ENCODE measurements around the gene TMEM213. TPM values are rescaled to one million over a fixed set of nuclear protein-coding genes. Genes with fewer than 3 reads are reported as not detected.

The TMEM213 gene
- total RNA-seq, 4 donors from 2014 or later = 0.25 TPM; not detected in 3

GRCh38 chr7:138835087-138835486, 37.3 kb downstream of the TMEM213 start:
- H3K4me3 ChIP-seq = no peak overlapping the region
- no peak for ATAC-seq
- 80 to 90% methylated on average over 11 of the region's 11 CpGs for WGBS, 2 donors (ENCODE audit: low coverage in 1 of 2)
- H3K36me3 ChIP-seq = peaks cover 0 to 13% of the 10 kb centered on the region in 2 donors
- no peaks in the 10 kb centered on the region for H3K9me3 ChIP-seq
- no peaks in the 10 kb centered on the region for H3K4me1 ChIP-seq
- H3K27me3 ChIP-seq = no peaks in the 10 kb centered on the region
- no peak for TF ChIP-seq POLR2A (IDR thresholded peaks at IDR 0.05)
- H3K27ac ChIP-seq = no peak overlapping the region

GRCh38 chr7:138837627-138838026, 39.8 kb downstream of the TMEM213 start:
- H3K9me3 ChIP-seq = no peaks in the 10 kb centered on the region
- TF ChIP-seq EP300 (IDR thresholded peaks at IDR 0.05) (no peak), CTCF (IDR thresholded peaks at IDR 0.05) (no peak), POLR2A (IDR thresholded peaks at IDR 0.05) (no peak), POLR2AphosphoS5 (IDR thresholded peaks at IDR 0.05) (no peak)
- peaks cover 0 to 13% of the 10 kb centered on the region in 2 donors for H3K36me3 ChIP-seq
- H3K27me3 ChIP-seq = no peaks in the 10 kb centered on the region
- no peaks in the 10 kb centered on the region for H3K4me1 ChIP-seq
- H3K27ac ChIP-seq = no peak overlapping the region
- 42 to 54% methylated on average over 3 of the region's 13 CpGs for WGBS, 2 donors (ENCODE audit: low coverage in 1 of 2)
- H3K4me3 ChIP-seq = peak overlapping the region in 1 of 2 donors; percentile 4
- ATAC-seq = no peak

GRCh38 chr7:138838166-138838565, 40.4 kb downstream of the TMEM213 start:
- 90% methylated on average over 8 of the region's 9 CpGs for WGBS, 2 donors (ENCODE audit: low coverage in 1 of 2)
- Histone ChIP-seq H3K9me3 (no peaks in the 10 kb centered on the region), H3K36me3 (peaks cover 0 to 13% of the 10 kb centered on the region in 2 donors), H3K27me3 (no peaks in the 10 kb centered on the region), H3K27ac (no peak overlapping the region), H3K4me1 (no peaks in the 10 kb centered on the region), H3K4me3 (peak overlapping the region in 1 of 2 donors; percentile 4)
- TF ChIP-seq POLR2A (IDR thresholded peaks at IDR 0.05) = no peak
- no peak for TF ChIP-seq POLR2AphosphoS5 (IDR thresholded peaks at IDR 0.05)
- no peak for TF ChIP-seq EP300 (IDR thresholded peaks at IDR 0.05)
- TF ChIP-seq CTCF (IDR thresholded peaks at IDR 0.05) = no peak
- no peak for ATAC-seq

- no peaks in the 10 kb centered on the region for H3K9me3 ChIP-seq
- H3K4me1 ChIP-seq = no peaks in the 10 kb centered on the region
- H3K27ac ChIP-seq = no peak overlapping the region
- 90 to 97% methylated on average over 2 to 3 of the region's 12 CpGs for WGBS, 2 donors (ENCODE audit: low coverage in 1 of 2)
- H3K4me3 ChIP-seq = no peak overlapping the region
- TF ChIP-seq EP300 (IDR thresholded peaks at IDR 0.05) (no peak), POLR2AphosphoS5 (IDR thresholded peaks at IDR 0.05) (no peak), POLR2A (IDR thresholded peaks at IDR 0.05) (no peak), CTCF (IDR thresholded peaks at IDR 0.05) (no peak)
- no peak for ATAC-seq
- H3K27me3 ChIP-seq = no peaks in the 10 kb centered on the region
- H3K36me3 ChIP-seq = peaks cover 0 to 16% of the 10 kb centered on the region in 2 donors
These were observed 44.3 kb downstream of the TMEM213 start for GRCh38 chr7:138842111-138842510.

- TF ChIP-seq CTCF (IDR thresholded peaks at IDR 0.05) (no peak), POLR2AphosphoS5 (IDR thresholded peaks at IDR 0.05) (no peak), POLR2A (IDR thresholded peaks at IDR 0.05) (no peak), EP300 (IDR thresholded peaks at IDR 0.05) (no peak)
- no peak for ATAC-seq
- WGBS, 2 donors (ENCODE audit: low coverage in 1 of 2) = 88 to 91% methylated on average over 4 to 15 of the region's 20 CpGs
- H3K27me3 ChIP-seq = no peaks in the 10 kb centered on the region
- H3K4me1 ChIP-seq = no peaks in the 10 kb centered on the region
- H3K27ac ChIP-seq = no peak overlapping the region
- H3K4me3 ChIP-seq = no peak overlapping the region
- peaks cover 0 to 8% of the 10 kb centered on the region in 2 donors for H3K36me3 ChIP-seq
- H3K9me3 ChIP-seq = no peaks in the 10 kb centered on the region
These were observed 46.1 kb downstream of the TMEM213 start for GRCh38 chr7:138843632-138844580.

Measured in gastroesophageal sphincter (tissue), 4 donors.